Endothelial cell of umbilical vein (primary cell): ENCODE results near the gene ADSS1. TPM values are rescaled to one million over a fixed set of nuclear protein-coding genes. Genes with fewer than 3 reads are reported as not detected.

Experiments
- BruUV-seq: library from RNA; stranded (reverse); fragments of 400-500 nt; replicated peaks from 2 replicates; lab custom pipeline; 2021; lab: Mats Ljungman, UMichigan
- CTCF ChIA-PET: fragments of 300-600, 350-600 bp; sonication (Branson Sonifier 250); formaldehyde crosslinking; loops from one replicate; lab custom pipeline; 2021; ENCODE audit warnings: antibody characterized with exemption, inconsistent platforms; lab: Charles Lee
- POLR2A ChIA-PET: fragments of 300-600, 350-600 bp; sonication (Branson Sonifier 250); formaldehyde crosslinking; loops from one replicate; lab custom pipeline; 2021; ENCODE audit warnings: antibody characterized with exemption, inconsistent platforms; lab: Charles Lee
- DNase-seq: peaks from one replicate; pipeline ENCODE4 v3.0.0-alpha.2; 2011; ENCODE audit warnings: low read depth, low spot score
- FAIRE-seq: peaks from 2 replicates; lab custom pipeline; 2011; peaks lifted over from hg19 to GRCh38; lab: Jason Lieb, UNC
- H2AFZ ChIP-seq: 2 replicates; pipeline ENCODE4 v1.6.0; 2012; ENCODE audit warnings: low read depth, low read length, control low read depth, inconsistent platforms
- H3K27ac ChIP-seq: 2 replicates; pipeline ENCODE4 v1.5.1; 2011; ENCODE audit warnings: low read depth, mild to moderate bottlenecking, control low read depth, low read length, moderate library complexity; ENCODE audit not compliant: insufficient read depth
- H3K27me3 ChIP-seq, 2 experiments: 2 replicates each; pipeline versions ENCODE4 v1.6.0 to v1.6.1; 2011; ENCODE audit warnings: low read length in 2 of 2, mixed read lengths in 1 of 2; ENCODE audit not compliant: control insufficient read depth in 2 of 2, insufficient read depth in 2 of 2
- H3K36me3 ChIP-seq, 2 experiments: 2 replicates in 1 of 2; 3 replicates in 1 of 2; pipeline ENCODE4 v1.5.1; 2011; ENCODE audit warnings: low read length in 2 of 2, mild to moderate bottlenecking in 1 of 2, moderate library complexity in 1 of 2; ENCODE audit not compliant: control insufficient read depth in 2 of 2, insufficient read depth in 2 of 2; ENCODE audit errors: extremely low read depth in 1 of 2
- H3K4me1 ChIP-seq: 3 replicates; pipeline ENCODE4 v1.5.1; 2011; ENCODE audit warnings: mild to moderate bottlenecking, low read length; ENCODE audit not compliant: control insufficient read depth, insufficient read depth; ENCODE audit errors: extremely low read depth
- H3K4me2 ChIP-seq: 2 replicates; pipeline ENCODE4 v1.6.1; 2011; ENCODE audit warnings: low read length, control low read depth, mixed read lengths; ENCODE audit not compliant: insufficient read depth
- H3K4me3 ChIP-seq, 3 experiments: fragments of 200-600 bp in 1 of 3; sonication (generic), shearing (Covaris generic) in 1 of 3; replicated peaks in 1 of 3; 2 replicates each; pipeline ENCODE4 v1.5.1; 2011 to 2016; ENCODE audit warnings: control low read depth in 3 of 3, low read length in 3 of 3, mild to moderate bottlenecking in 2 of 3, inconsistent platforms in 1 of 3, low read depth in 1 of 3, moderate library complexity in 1 of 3; ENCODE audit not compliant: insufficient read depth in 1 of 3
- H3K79me2 ChIP-seq: 2 replicates; pipeline ENCODE4 v1.6.0; 2012; ENCODE audit warnings: low read length, inconsistent platforms; ENCODE audit not compliant: control insufficient read depth, insufficient read depth
- H3K9ac ChIP-seq: replicated peaks from 2 replicates; pipeline ENCODE3; 2011; ENCODE audit warnings: low read length, control low read depth; ENCODE audit not compliant: insufficient read depth; ENCODE audit errors: extremely low read depth
- H3K9me1 ChIP-seq: replicated peaks from 3 replicates; pipeline ENCODE4 v1.6.0; 2011; ENCODE audit warnings: mild to moderate bottlenecking, low read length; ENCODE audit not compliant: control insufficient read depth, insufficient read depth; ENCODE audit errors: extremely low read depth
- H3K9me3 ChIP-seq: replicated peaks from 2 replicates; pipeline ENCODE4 v1.5.1; 2012; ENCODE audit warnings: low read length, inconsistent platforms; ENCODE audit not compliant: control insufficient read depth, insufficient read depth
- H4K20me1 ChIP-seq: replicated peaks from 2 replicates; pipeline ENCODE3; 2011; ENCODE audit warnings: mild to moderate bottlenecking, low read length; ENCODE audit not compliant: control insufficient read depth, insufficient read depth; ENCODE audit errors: extremely low read depth
- CTCF ChIP-seq, 2 donors: IDR thresholded peaks; 1 replicate in 1 of 2; 2 replicates in 1 of 2; pipeline ENCODE4 v1.5.1; 2011; ENCODE audit warnings: low read length in 2 of 2, mild to moderate bottlenecking in 2 of 2, moderate library complexity in 2 of 2, control low read depth in 1 of 2, inconsistent platforms in 1 of 2, low read depth in 1 of 2; ENCODE audit not compliant: insufficient read depth in 1 of 2; ENCODE audit errors: extremely low read depth in 1 of 2
- GATA2 ChIP-seq: IDR thresholded peaks from 2 replicates; pipeline ENCODE4 v1.7.0; 2011; ENCODE audit warnings: low read depth, mild to moderate bottlenecking, moderate library complexity, mixed read lengths, low read length; ENCODE audit not compliant: insufficient read length, insufficient read depth
- JUN ChIP-seq: IDR thresholded peaks from 2 replicates; pipeline ENCODE4 v1.6.1; 2011; ENCODE audit warnings: borderline replicate concordance, low read depth; ENCODE audit not compliant: insufficient read length, insufficient read depth
- MAX ChIP-seq: IDR thresholded peaks from 2 replicates; pipeline ENCODE4 v1.6.1; 2011; ENCODE audit not compliant: insufficient read depth, insufficient read length
- MYC ChIP-seq: IDR thresholded peaks from one replicate; pipeline ENCODE4 v1.6.1; 2011; ENCODE audit warnings: mild to moderate bottlenecking, low read depth, low read length
- POLR2A ChIP-seq: IDR thresholded peaks from 2 replicates; pipeline ENCODE4 v1.6.1; 2012; ENCODE audit warnings: low read depth, mild to moderate bottlenecking, control low read depth, low read length
- POLR2AphosphoS5 ChIP-seq: IDR thresholded peaks from 2 replicates; pipeline ENCODE4 v1.6.1; 2012; ENCODE audit warnings: low read depth, mild to moderate bottlenecking, control low read depth, low read length, moderate library complexity; ENCODE audit not compliant: insufficient read depth
- dilution Hi-C: fragments of 300-500 bp; cut with MboI; formaldehyde crosslinking; loops from one replicate; pipeline ENCODE4 v1.15.0; 2019; ENCODE audit warnings: low sequenced_read_pairs; ENCODE audit not compliant: extremely low pct_ligation_motif_present
- intact Hi-C: fragments of 100-400 bp; cut with micrococcal nuclease; formaldehyde crosslinking; loops from one replicate; pipeline ENCODE4 v1.10.0; 2022
- polyA plus RNA-seq, 4 experiments: library from polyadenylated mRNA; depleted of rRNA in 3 of 4; stranded (reverse) in 3 of 4; unstranded in 1 of 4; fragments of >200 nt; gene quantifications; 2 replicates each; pipeline versions ENCODE4 v1.2.1 to v1.2.3, GENCODE V29; 2011 to 2012; ENCODE audit warnings: missing spikeins in 1 of 4
- total RNA-seq: library from RNA; stranded (reverse); gene quantifications from 2 replicates; pipeline ENCODE4 v1.2.3, GENCODE V29; 2021

The ADSS1 gene
- total and polyA plus RNA-seq, 2 donors (not counting 3 experiments of a cell fraction or from before 2014, with no cell fraction given): 1.9 TPM

GRCh38 chr14:104686624-104687517, 37.2 kb upstream of the ADSS1 start:
- no peak overlapping the region for H2AFZ ChIP-seq
- H3K9ac ChIP-seq: no peak overlapping the region
- BruUV-seq: no TSS peak
- CTCF ChIA-PET: interaction anchor here (1.3 to 1.6 kb wide), 2 partner anchors 21 to 82 kb away, joined by 3 to 6 read pairs; no protein-coding TSS in a partner anchor
- peaks cover 23% of the 10 kb centered on the region for H3K79me2 ChIP-seq
- no peak overlapping the region for H3K4me3 ChIP-seq
- no peak overlapping the region for H3K4me2 ChIP-seq
- POLR2A ChIA-PET: interaction anchor here (0.6 kb wide), 1 partner anchor 349 kb away, joined by 4 read pairs; no protein-coding TSS in a partner anchor
- no peaks in the 10 kb centered on the region for H3K27me3 ChIP-seq
- H3K9me1 ChIP-seq: no peaks in the 10 kb centered on the region
- no peak for TF ChIP-seq JUN
- no peak for TF ChIP-seq POLR2A
- dilution Hi-C loops: no loop called here
- H3K4me1 ChIP-seq: peaks cover 31% of the 10 kb centered on the region
- FAIRE-seq (no peak), DNase-seq (no peak)
- H3K9me3 ChIP-seq: no peaks in the 10 kb centered on the region
- intact Hi-C loops: no loop called here
- H4K20me1 ChIP-seq: no peaks in the 10 kb centered on the region
- no peak overlapping the region for H3K27ac ChIP-seq
- no peaks in the 10 kb centered on the region for H3K36me3 ChIP-seq

DNA sequence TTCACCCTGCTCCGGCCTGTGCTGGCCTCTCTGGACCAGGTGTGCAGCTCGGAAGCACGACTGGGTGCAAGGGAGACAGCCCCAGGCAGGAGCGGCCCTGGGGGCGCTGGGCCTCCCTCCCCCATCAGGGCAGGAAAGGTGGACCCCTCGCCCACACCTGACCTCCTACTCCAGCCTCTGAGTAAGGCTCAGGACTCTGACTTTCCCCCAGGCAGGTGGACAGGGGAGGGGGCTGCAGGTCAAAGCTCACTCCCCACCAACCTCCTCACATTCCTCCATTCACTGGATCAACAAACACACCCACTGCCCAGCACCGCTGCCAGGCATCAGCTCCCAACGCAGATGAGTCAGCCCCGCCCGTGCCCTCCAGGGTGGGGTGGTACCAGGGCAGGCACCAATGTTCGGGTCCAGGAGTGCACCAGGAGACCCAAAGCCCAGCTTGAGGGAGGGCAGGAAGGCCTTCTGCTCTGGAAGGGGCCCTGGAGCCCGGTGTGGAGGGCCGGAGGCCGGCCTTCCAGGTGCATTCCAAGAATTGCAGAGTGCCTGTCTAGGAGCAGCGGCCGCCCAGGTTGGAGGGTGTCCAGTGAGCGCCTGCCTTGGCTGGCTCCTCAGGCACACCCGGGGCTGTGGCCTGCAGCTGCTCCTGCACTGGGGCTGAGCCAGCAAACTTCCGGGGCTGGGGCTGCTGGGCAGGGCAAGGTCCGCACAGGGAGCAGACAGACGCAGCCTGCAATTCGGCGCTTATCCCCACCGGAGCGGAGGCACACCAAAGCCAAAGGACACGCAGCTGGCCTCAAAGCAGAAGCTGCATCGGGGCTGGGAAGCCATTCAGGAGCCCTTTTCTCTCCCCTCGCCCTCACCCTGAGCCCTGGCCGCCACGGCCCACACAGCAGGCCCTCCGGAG, 36.2 kb upstream of the ADSS1 start:
- Histone ChIP-seq H2AFZ (no peak overlapping the region), H3K27me3 (no peaks in the 10 kb centered on the region), H3K79me2 (peaks cover 33% of the 10 kb centered on the region), H4K20me1 (no peaks in the 10 kb centered on the region), H3K9me1 (no peaks in the 10 kb centered on the region), H3K36me3 (no peaks in the 10 kb centered on the region), H3K27ac (no peak overlapping the region), H3K4me1 (peaks cover 25% of the 10 kb centered on the region), H3K9me3 (no peaks in the 10 kb centered on the region), H3K4me3 (no peak overlapping the region), H3K4me2 (no peak overlapping the region), H3K9ac (no peak overlapping the region)
- intact Hi-C loops (loop anchor here (2.0 kb wide), 2 partner anchors 23 to 65 kb away; partner anchors contain the start of gene SIVA1), dilution Hi-C loops (no loop called here)
- FAIRE-seq (no peak), DNase-seq (no peak)
- BruUV-seq: no TSS peak
- ChIA-PET POLR2A (no interaction called here), CTCF (interaction anchor here (1.3 to 1.6 kb wide), 2 partner anchors 22 to 81 kb away, joined by 3 to 6 read pairs; no protein-coding TSS in a partner anchor)
- TF ChIP-seq POLR2A (no peak), POLR2AphosphoS5 (no peak), CTCF (IDR thresholded peaks at IDR 0.05; ENCODE audit: extremely low read depth in 1 of 2, insufficient read depth in 1 of 2, low read depth in 1 of 2, low read length in 2 of 2) (no peak), MAX (no peak), MYC (no peak), GATA2 (no peak)
